K562 (cell line): Measurements from ENCODE around the gene PIP5KL1. TPM values are rescaled to one million over a fixed set of nuclear protein-coding genes. Genes with fewer than 3 reads are reported as not detected.
A peak's percentile ranks its signal among the peaks of the same experiment; 100 is the strongest.

ENCODE experiments used
- ARID2 ChIP-seq: fragments of 450-650 bp; IDR thresholded peaks from 2 replicates; pipeline ENCODE4 v1.6.1; 2017; ENCODE audit warnings: antibody characterized with exemption, mild to moderate bottlenecking
- BCOR ChIP-seq: fragments of 450-650 bp; IDR thresholded peaks from 2 replicates; pipeline ENCODE4 v1.6.1; 2016
- BHLHE40 ChIP-seq: IDR thresholded peaks from 2 replicates; pipeline ENCODE4 v1.6.1; 2011; ENCODE audit warnings: low read length, improper control_type of control experiment
- CC2D1A ChIP-seq: fragments of 450-650 bp; IDR thresholded peaks from 2 replicates; pipeline ENCODE4 v1.6.1; 2017; ENCODE audit warnings: mild to moderate bottlenecking
- CCNT2 ChIP-seq: IDR thresholded peaks from 2 replicates; pipeline ENCODE4 v1.6.1; 2011; ENCODE audit warnings: borderline replicate concordance, low read depth, mild to moderate bottlenecking, moderate library complexity, mixed read lengths, low read length; ENCODE audit not compliant: insufficient read length; ENCODE audit errors: extremely low read depth
- CHD2 ChIP-seq: IDR thresholded peaks from 2 replicates; pipeline ENCODE4 v1.6.1; 2011; ENCODE audit warnings: low read depth, low read length
- CTBP1 ChIP-seq: fragments of 450-650 bp; IDR thresholded peaks from 2 replicates; pipeline ENCODE4 v1.6.1; 2016; ENCODE audit warnings: borderline replicate concordance
- CTCF ChIP-seq, 3 experiments: IDR thresholded peaks in 2 of 3; conservative IDR thresholded peaks in 1 of 3; 2 replicates each; pipeline ENCODE4 v1.5.1; 2011 to 2012; ENCODE audit warnings: low read length in 3 of 3, mild to moderate bottlenecking in 3 of 3, control low read depth in 2 of 3, improper control_type of control experiment in 1 of 3, inconsistent platforms in 1 of 3, low read depth in 1 of 3, mixed read lengths in 1 of 3, moderate library complexity in 1 of 3; ENCODE audit not compliant: insufficient read depth in 2 of 3
- FOXA3 ChIP-seq, 2 experiments: fragments of 450-650 bp in 1 of 2; sonication (generic) in 1 of 2; formaldehyde crosslinking; IDR thresholded peaks in 1 of 2; conservative IDR thresholded peaks in 1 of 2; 2 replicates each; pipeline versions ENCODE4 v1.4.0 to v1.8.0; 2020 to 2022; ENCODE audit warnings: mild to moderate bottlenecking in 2 of 2, missing genetic modification reagents in 1 of 2
- FOXP1 ChIP-seq: sonication (generic); formaldehyde crosslinking; IDR thresholded peaks from 2 replicates; pipeline ENCODE4 v1.8.0; 2022; ENCODE audit warnings: mild to moderate bottlenecking, missing genetic modification reagents
- JUN ChIP-seq, 2 experiments: sonication (generic) in 1 of 2; formaldehyde crosslinking in 1 of 2; IDR thresholded peaks; 2 replicates each; pipeline versions ENCODE4 v1.6.1 to v1.8.0; 2012 to 2022; ENCODE audit warnings: borderline replicate concordance in 2 of 2, mild to moderate bottlenecking in 2 of 2, improper control_type of control experiment in 1 of 2, low read depth in 1 of 2, low read length in 1 of 2, missing genetic modification reagents in 1 of 2
- L3MBTL2 ChIP-seq: fragments of 450-650 bp; IDR thresholded peaks from 2 replicates; pipeline ENCODE4 v1.6.1; 2016; ENCODE audit warnings: mild to moderate bottlenecking, moderate library complexity
- MBD1 ChIP-seq: fragments of 250-450 bp; sonication (Bioruptor Pico); IDR thresholded peaks from 2 replicates; pipeline ENCODE4 v1.8.0; 2022; ENCODE audit warnings: inconsistent platforms
- MYC ChIP-seq, 2 experiments: fragments of 250-450 bp in 1 of 2; sonication (Bioruptor Pico) in 1 of 2; IDR thresholded peaks; 2 replicates each; pipeline versions ENCODE4 v1.5.1 to v1.6.1; 2012 to 2021; ENCODE audit warnings: low read depth in 2 of 2, borderline replicate concordance in 1 of 2, improper control_type of control experiment in 1 of 2, low read length in 1 of 2, mild to moderate bottlenecking in 1 of 2, moderate library complexity in 1 of 2
- PCBP1 ChIP-seq: fragments of 200-400 bp; formaldehyde crosslinking; IDR thresholded peaks from 2 replicates; pipeline ENCODE4 v1.6.1; 2018; ENCODE audit warnings: mild to moderate bottlenecking, low read depth, low read length; ENCODE audit not compliant: poor library complexity, severe bottlenecking
- POLR2G ChIP-seq: fragments of 200-400 bp; formaldehyde crosslinking; IDR thresholded peaks from 2 replicates; pipeline ENCODE4 v1.6.1; 2017; ENCODE audit warnings: low read depth, mild to moderate bottlenecking, antibody characterized with exemption, low read length, moderate library complexity
- RAD21 ChIP-seq, 2 experiments: fragments of 250-450 bp in 1 of 2; fragments of 450-650 bp in 1 of 2; sonication (Bioruptor Pico) in 1 of 2; formaldehyde crosslinking in 1 of 2; IDR thresholded peaks in 1 of 2; conservative IDR thresholded peaks in 1 of 2; 2 replicates each; pipeline versions ENCODE4 v1.4.0 to v1.8.0; 2020 to 2022; ENCODE audit warnings: mild to moderate bottlenecking in 2 of 2, moderate library complexity in 1 of 2
- SMC3 ChIP-seq: conservative IDR thresholded peaks from 2 replicates; pipeline ENCODE4 v1.6.1; 2011; ENCODE audit warnings: low read depth, low read length, improper control_type of control experiment; ENCODE audit not compliant: insufficient read depth
- STAG1 ChIP-seq: sonication (generic); formaldehyde crosslinking; IDR thresholded peaks from 2 replicates; pipeline ENCODE4 v1.5.0; 2020; ENCODE audit warnings: missing genetic modification reagents, borderline replicate concordance
- ZNF384 ChIP-seq: IDR thresholded peaks from 2 replicates; pipeline ENCODE4 v1.6.1; 2012; ENCODE audit warnings: low read depth, low read length, improper control_type of control experiment
- ZNF778 ChIP-seq: fragments of 450-650 bp; formaldehyde crosslinking; IDR thresholded peaks from 2 replicates; pipeline ENCODE4 v1.4.0; 2020; ENCODE audit warnings: mild to moderate bottlenecking, moderate library complexity
- polyA plus RNA-seq, 8 experiments: library from polyadenylated mRNA; depleted of rRNA in 4 of 8; stranded (reverse) in 5 of 8; unstranded in 3 of 8; fragments of >200 nt; fragmentation: Nextera tagmentation in 2 of 8; fragmentation: Illumina TruSeq in 1 of 8; extraction: Ambion mirVana in 2 of 8; extraction: Trizol in 1 of 8; gene quantifications; 2 replicates each; pipeline versions ENCODE4 v1.2.1 to v1.2.3, GENCODE V29; 2011 to 2014; ENCODE audit warnings: inconsistent platforms in 1 of 8, missing spikeins in 1 of 8
- total RNA-seq, 7 experiments: library from RNA; depleted of rRNA in 6 of 7; stranded (reverse); fragments of >200 nt in 6 of 7; fragmentation: Illumina TruSeq in 2 of 7; extraction: Trizol in 2 of 7; gene quantifications; 2 replicates each; pipeline versions ENCODE4 v1.2.1 to v1.2.3, GENCODE V29; 2011 to 2021; ENCODE audit warnings: low replicate concordance in 1 of 7
- TF ChIP-seq, protein P1 (sequence below): sonication (generic); formaldehyde crosslinking; IDR thresholded peaks from 2 replicates; pipeline ENCODE4 v1.9.0; 2022; ENCODE audit warnings: mild to moderate bottlenecking, missing genetic modification reagents

PIP5KL1 gene
- total and polyA plus RNA-seq, 9 of the 15 experiments (the other 6 are each of a cell fraction or from before 2014, with no cell fraction given): 0.18 to 4.8 (median 1.2) TPM

DNA sequence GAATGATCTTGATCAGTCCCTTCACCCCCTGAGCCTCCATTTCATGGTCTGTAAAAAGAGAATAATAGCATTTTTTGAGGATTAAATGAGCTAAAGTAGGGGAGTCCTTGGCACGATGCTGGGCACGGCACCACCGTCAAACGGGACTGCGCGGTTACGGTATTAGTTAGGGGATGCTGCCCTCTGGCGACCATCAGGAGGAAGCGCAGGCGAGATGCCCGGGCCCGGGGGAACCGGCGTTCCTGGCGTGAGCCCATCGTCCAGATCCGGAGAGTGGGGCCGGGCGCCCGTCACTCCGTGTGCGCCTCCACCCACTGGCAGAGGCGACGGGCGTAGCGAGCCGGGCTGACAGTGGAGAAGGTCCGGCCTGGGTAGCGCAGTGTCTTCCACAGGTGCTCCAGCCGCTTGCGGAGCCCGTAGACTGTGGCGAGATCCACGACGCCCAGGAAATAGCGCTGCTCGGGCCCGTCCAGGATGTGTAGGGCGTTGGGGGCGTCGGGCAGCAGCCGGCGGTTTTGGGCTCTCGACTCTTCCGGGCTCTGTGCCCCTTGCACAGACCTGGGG is 8.9 kb downstream of the PIP5KL1 start (continued):
- peak; percentile 14; the same call in 1 of the 2 replicates for TF ChIP-seq BCOR
- peak; percentile 50; the same call in 1 of the 2 replicates for TF ChIP-seq CTBP1
- TF ChIP-seq SMC3: peak; percentile 97
- TF ChIP-seq, protein P1, sequence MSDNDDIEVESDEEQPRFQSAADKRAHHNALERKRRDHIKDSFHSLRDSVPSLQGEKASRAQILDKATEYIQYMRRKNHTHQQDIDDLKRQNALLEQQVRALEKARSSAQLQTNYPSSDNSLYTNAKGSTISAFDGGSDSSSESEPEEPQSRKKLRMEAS: peak; percentile 22; the same call in 1 of the 2 replicates
- peak; percentile 2; the same call in 1 of the 2 replicates for TF ChIP-seq MBD1 (CRISPR knock-in tag)
- 0 out of 2 replicates have a peak, but pooled peaks have one; percentile 24 for TF ChIP-seq L3MBTL2
- peak; percentile 80 for TF ChIP-seq ARID2
- peak; percentile 91 to 95 for TF ChIP-seq RAD21 (CRISPR knock-in tag; conservative IDR thresholded peaks at IDR 0.05 in 1 of 2, IDR thresholded peaks at IDR 0.05 in 1 of 2)
- TF ChIP-seq CCNT2: no peak
- peak; percentile 50; the same call in 1 of the 2 replicates for TF ChIP-seq CC2D1A
- peak; percentile 39; the same call in 1 of the 2 replicates for TF ChIP-seq MYC (IDR thresholded peaks at IDR 0.05; ENCODE audit: low read depth, low read length)
- TF ChIP-seq MYC (CRISPR knock-in tag; IDR thresholded peaks at IDR 0.05; ENCODE audit: borderline replicate concordance, low read depth): no peak
- TF ChIP-seq BHLHE40: 0 out of 2 replicates have a peak, but pooled peaks have one; percentile 42
- peak; percentile 73 for TF ChIP-seq PCBP1
- peak; percentile 89 to 96 (median 89) for TF ChIP-seq CTCF (IDR thresholded peaks at IDR 0.05 in 2 of 3, conservative IDR thresholded peaks at IDR 0.05 in 1 of 3; ENCODE audit: insufficient read depth in 2 of 3, low read depth in 1 of 3, low read length in 3 of 3)
- TF ChIP-seq STAG1: peak; percentile 94
- TF ChIP-seq ZNF778 (CRISPR knock-in tag): no peak
- 0 out of 2 replicates have a peak, but pooled peaks have one; percentile 31 for TF ChIP-seq POLR2G
- TF ChIP-seq FOXP1 (CRISPR knock-in tag): peak; percentile 36; the same call in 1 of the 2 replicates
- TF ChIP-seq ZNF384: 0 out of 2 replicates have a peak, but pooled peaks have one; percentile 5
- peak; percentile 21; the same call in 1 of the 2 replicates for TF ChIP-seq CHD2
- peak in 1 of 2 experiments; percentile 34; a peak in 1 of 4 replicates for TF ChIP-seq FOXA3 (CRISPR knock-in tag; conservative IDR thresholded peaks at IDR 0.05 in 1 of 2, IDR thresholded peaks at IDR 0.05 in 1 of 2)
- TF ChIP-seq JUN (IDR thresholded peaks at IDR 0.05; ENCODE audit: borderline replicate concordance, low read depth, low read length): no peak
- 0 out of 2 replicates have a peak, but pooled peaks have one; percentile 24 for TF ChIP-seq JUN (CRISPR knock-in tag; IDR thresholded peaks at IDR 0.05; ENCODE audit: borderline replicate concordance)
